IMR-90 (cell line): Measurements from ENCODE around the gene PTBP1. TPM values are rescaled to one million over a fixed set of nuclear protein-coding genes. Genes with fewer than 3 reads are reported as not detected.
"Not testable (repeated sequence)": the region's sequence is repeated elsewhere in the genome, so short reads cannot be mapped to it uniquely, and the experiment has no call there.

Experiments used
- ATAC-seq: fragments of 200-7000 bp; cut with Tn5 transposase; 2 replicates; pipeline ENCODE4 v1.9.1; 2020; ENCODE audit warnings: low read depth, mild to moderate bottlenecking, moderate library complexity
- BruUV-seq: library from RNA; stranded (reverse); fragments of 400-500 nt; replicated peaks from 2 replicates; lab custom pipeline; 2021; lab: Mats Ljungman, UMichigan
- CTCF ChIA-PET: fragments of 300-600 bp; formaldehyde crosslinking; extraction: SDS; loops from one replicate; lab custom pipeline; 2021; ENCODE audit warnings: antibody characterized with exemption; lab: Yijun Ruan, JAX
- POLR2A ChIA-PET: fragments of 300-600 bp; sonication (Branson Sonifier 250); formaldehyde crosslinking; loops from one replicate; lab custom pipeline; 2022; ENCODE audit warnings: antibody characterized with exemption; ENCODE audit not compliant: unreplicated experiment; lab: Charles Lee
- DNase-seq: peaks from one replicate; pipeline ENCODE4 v3.0.0; 2013
- H2AFZ ChIP-seq: replicated peaks from 2 replicates; pipeline ENCODE3; 2013; ENCODE audit warnings: low read length, mild to moderate bottlenecking; ENCODE audit not compliant: poor library complexity
- H2AK5ac ChIP-seq: 2 replicates; pipeline ENCODE4 v1.6.1; 2013; ENCODE audit warnings: low read depth, low read length, inconsistent platforms
- H2AK9ac ChIP-seq: replicated peaks from 2 replicates; pipeline ENCODE3; 2013; ENCODE audit warnings: mild to moderate bottlenecking, low read depth, low read length, moderate library complexity; ENCODE audit not compliant: poor library complexity
- H2BK120ac ChIP-seq: 2 replicates; pipeline ENCODE4 v1.6.1; 2013; ENCODE audit warnings: low read depth, low read length, inconsistent platforms
- H2BK15ac ChIP-seq: 3 replicates; pipeline ENCODE4 v1.6.1; 2013; ENCODE audit warnings: low read depth, low read length, inconsistent platforms
- H2BK20ac ChIP-seq: 2 replicates; pipeline ENCODE4 v1.6.1; 2013; ENCODE audit warnings: low read depth, mild to moderate bottlenecking, inconsistent platforms, low read length, moderate library complexity
- H2BK5ac ChIP-seq: 2 replicates; pipeline ENCODE4 v1.6.1; 2013; ENCODE audit warnings: mild to moderate bottlenecking, low read depth, low read length, inconsistent platforms; ENCODE audit not compliant: poor library complexity, severe bottlenecking
- H3K14ac ChIP-seq: replicated peaks from 2 replicates; pipeline ENCODE4 v1.6.1; 2013; ENCODE audit warnings: low read depth, low read length, inconsistent platforms
- H3K18ac ChIP-seq: 2 replicates; pipeline ENCODE4 v1.6.1; 2013; ENCODE audit warnings: low read depth, low read length, control low read depth
- H3K23ac ChIP-seq: 2 replicates; pipeline ENCODE4 v1.6.1; 2013; ENCODE audit warnings: low read depth, low read length, inconsistent platforms
- H3K27ac ChIP-seq: 2 replicates; pipeline ENCODE4 v1.5.1; 2013; ENCODE audit warnings: mild to moderate bottlenecking, control low read depth, low read length; ENCODE audit not compliant: insufficient read depth
- H3K27me3 ChIP-seq: 2 replicates; pipeline ENCODE4 v1.6.1; 2013; ENCODE audit warnings: low read length; ENCODE audit not compliant: control insufficient read depth, insufficient read depth
- H3K36me3 ChIP-seq: 2 replicates; pipeline ENCODE4 v1.6.1; 2013; ENCODE audit warnings: low read length, mixed read lengths; ENCODE audit not compliant: control insufficient read depth, insufficient read depth
- H3K4ac ChIP-seq: 2 replicates; pipeline ENCODE4 v1.6.1; 2013; ENCODE audit warnings: low read depth, low read length, inconsistent platforms
- H3K4me1 ChIP-seq: 2 replicates; pipeline ENCODE4 v1.6.1; 2013; ENCODE audit warnings: low read length, mixed read lengths; ENCODE audit not compliant: control insufficient read depth, insufficient read depth
- H3K4me2 ChIP-seq: 2 replicates; pipeline ENCODE4 v1.6.1; 2013; ENCODE audit warnings: low read depth, mild to moderate bottlenecking, control low read depth, low read length, moderate library complexity
- H3K4me3 ChIP-seq: 2 replicates; pipeline ENCODE4 v1.5.1; 2013; ENCODE audit warnings: low read depth, mild to moderate bottlenecking, control low read depth, low read length, moderate library complexity; ENCODE audit not compliant: insufficient read depth
- H3K56ac ChIP-seq: 2 replicates; pipeline ENCODE4 v1.6.1; 2013; ENCODE audit warnings: low read length, inconsistent platforms; ENCODE audit not compliant: insufficient read depth; ENCODE audit errors: extremely low read depth
- H3K79me1 ChIP-seq, 2 experiments: 2 replicates each; pipeline ENCODE4 v1.6.1; 2013; ENCODE audit warnings: low read length in 2 of 2, inconsistent platforms in 1 of 2, low read depth in 1 of 2
- H3K9ac ChIP-seq: 2 replicates; pipeline ENCODE4 v1.6.1; 2013; ENCODE audit warnings: low read depth, low read length, control low read depth
- H3K9me1 ChIP-seq: 2 replicates; pipeline ENCODE4 v1.6.1; 2013; ENCODE audit warnings: low read length, inconsistent platforms; ENCODE audit not compliant: insufficient read depth
- H3K9me3 ChIP-seq: 2 replicates; pipeline ENCODE4 v1.6.1; 2013; ENCODE audit warnings: low read length; ENCODE audit not compliant: control insufficient read depth, insufficient read depth
- H4K20me1 ChIP-seq: 2 replicates; pipeline ENCODE4 v1.6.1; 2013; ENCODE audit warnings: low read length, inconsistent platforms; ENCODE audit not compliant: insufficient read depth
- H4K5ac ChIP-seq: 2 replicates; pipeline ENCODE4 v1.6.1; 2013; ENCODE audit warnings: mild to moderate bottlenecking, low read depth, low read length, control low read depth
- H4K8ac ChIP-seq, 2 experiments: 2 replicates each; pipeline ENCODE4 v1.6.1; 2013; ENCODE audit warnings: low read depth in 2 of 2, low read length in 2 of 2, control low read depth in 1 of 2, inconsistent platforms in 1 of 2
- H4K91ac ChIP-seq: 2 replicates; pipeline ENCODE4 v1.6.1; 2013; ENCODE audit warnings: low read depth, low read length, inconsistent platforms; ENCODE audit not compliant: insufficient read depth
- WGBS, 2 experiments: methylation state at CpG; one replicate each; pipeline versions ENCODE4 v1.1.5 to v1.1.7; 2013; ENCODE audit warnings: missing lambda C conversion rate in 2 of 2; ENCODE audit not compliant: insufficient read length in 1 of 2; ENCODE audit errors: extremely low coverage in 2 of 2; 5-methylcytosine and 5-hydroxymethylcytosine counted together
- dilution Hi-C: fragments of 300-500 bp; cut with HindIII; formaldehyde crosslinking; loops from one replicate; pipeline ENCODE4 v1.14.3; 2018; ENCODE audit warnings: low sequenced_read_pairs; ENCODE audit not compliant: unreplicated experiment
- in situ Hi-C: fragments of 300-500 bp; cut with MboI; formaldehyde crosslinking; loops from 3 replicates; pipeline ENCODE4 v1.14.3; 2019; ENCODE audit warnings: low sequenced_read_pairs, inconsistent platforms, mixed read lengths
- intact Hi-C: fragments of 100-400 bp; cut with micrococcal nuclease; formaldehyde crosslinking; loops from 2 replicates; pipeline ENCODE4 v1.10.0; 2022
- polyA plus RNA-seq, 3 experiments: library from polyadenylated mRNA; depleted of rRNA; stranded (reverse); fragments of >200 nt; gene quantifications; 2 replicates each; pipeline ENCODE4 v1.2.3, GENCODE V29; 2012; ENCODE audit warnings: low replicate concordance in 1 of 3
- total RNA-seq: library from RNA; depleted of rRNA; stranded (reverse); fragments of >200 nt; gene quantifications from 2 replicates; pipeline ENCODE4 v1.2.3, GENCODE V29; 2012

The PTBP1 gene
- total and polyA plus RNA-seq, 2 of the 4 experiments (the other 2 are of a cell fraction), result 146 to 269 TPM

GRCh38 chr19:820212-820611, 23.0 kb downstream of the PTBP1 start:
- intact Hi-C loops, result not testable (repeated sequence)
- CTCF ChIA-PET, result interaction anchor here (0.6 kb wide), 1 partner anchor 34 kb away, joined by 5 read pairs; no protein-coding TSS in a partner anchor
- POLR2A ChIA-PET, result interaction anchor here (0.6 kb wide), 1 partner anchor 35 kb away, joined by 3 read pairs; no protein-coding TSS in a partner anchor

More at GRCh38 chr19:820212-820611, 23.0 kb downstream of the PTBP1 start:
- H3K14ac ChIP-seq, H2BK5ac ChIP-seq, H3K9ac ChIP-seq, H2BK15ac ChIP-seq, H2AFZ ChIP-seq, H2BK20ac ChIP-seq, H4K8ac ChIP-seq, H3K4me3 ChIP-seq, H3K9me3 ChIP-seq, H2AK9ac ChIP-seq, BruUV-seq, H3K4me2 ChIP-seq, H4K5ac ChIP-seq, in situ Hi-C loops, H3K18ac ChIP-seq, H3K4me1 ChIP-seq, H2AK5ac ChIP-seq, DNase-seq, H3K23ac ChIP-seq, H3K9me1 ChIP-seq, H3K4ac ChIP-seq, H3K27me3 ChIP-seq, H3K27ac ChIP-seq, H2BK120ac ChIP-seq, dilution Hi-C loops, ATAC-seq, H4K91ac ChIP-seq, H3K56ac ChIP-seq, H4K20me1 ChIP-seq, H3K36me3 ChIP-seq, H3K79me1 ChIP-seq: not testable (repeated sequence)
- no CpG with 5 or more reads among the region's 5 CpGs for WGBS, 2 experiments
